DMS53 (cell line): Measurements from ENCODE around the gene KCNK6.
"Not testable (repeated sequence)": the region's sequence is repeated elsewhere in the genome, so short reads cannot be mapped to it uniquely, and the experiment has no call there.

Source experiments
- DNase-seq: peaks from one replicate; lab custom pipeline; 2025; lab: John Stamatoyannopoulos, UW

Gene KCNK6

DNA sequence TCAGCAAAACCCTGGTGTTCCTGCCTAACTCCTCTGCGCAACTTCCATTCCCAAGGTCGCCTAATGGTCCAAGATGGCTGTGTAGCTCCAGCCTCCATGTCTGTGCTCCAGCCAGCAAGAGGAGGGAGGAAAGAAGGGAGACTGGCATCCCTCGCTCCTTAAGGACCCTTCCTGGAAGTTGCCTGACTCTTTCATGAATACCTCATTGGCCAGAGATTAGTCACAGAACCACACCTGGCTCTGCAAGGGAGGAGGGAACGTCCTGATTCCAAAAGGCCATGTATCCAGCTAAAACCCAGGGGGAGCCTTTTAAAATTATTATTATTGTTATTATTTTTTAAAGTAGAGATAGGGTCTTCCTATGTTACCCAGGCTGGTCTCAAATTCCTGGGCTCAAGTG, 4.8 kb downstream of the KCNK6 start:
- DNase-seq = no peak

GRCh38 chr19:38326591-38326990, 6.9 kb downstream of the KCNK6 start:
- DNase-seq = no peak

DNA sequence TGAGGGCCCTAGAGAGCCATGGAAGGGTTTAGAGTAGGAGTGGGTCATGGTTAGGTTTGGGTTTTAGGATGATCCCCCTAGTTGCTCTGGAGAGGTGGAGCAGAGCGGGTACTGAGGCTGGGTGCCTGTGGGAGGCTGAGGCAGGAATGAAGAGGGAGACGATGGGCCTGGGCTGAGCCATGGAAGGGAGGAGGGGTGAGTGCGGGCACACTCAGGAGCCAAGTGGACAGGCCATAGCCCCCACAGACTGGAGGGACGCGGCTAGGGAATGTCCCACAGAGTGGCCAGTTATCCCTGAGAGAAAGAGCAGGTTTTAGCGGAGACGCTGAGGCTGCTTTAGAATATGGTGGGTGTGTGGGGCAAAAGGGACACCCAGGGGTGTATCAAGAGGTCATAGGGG, 10.0 kb downstream of the KCNK6 start:
- DNase-seq = no peak

DNA sequence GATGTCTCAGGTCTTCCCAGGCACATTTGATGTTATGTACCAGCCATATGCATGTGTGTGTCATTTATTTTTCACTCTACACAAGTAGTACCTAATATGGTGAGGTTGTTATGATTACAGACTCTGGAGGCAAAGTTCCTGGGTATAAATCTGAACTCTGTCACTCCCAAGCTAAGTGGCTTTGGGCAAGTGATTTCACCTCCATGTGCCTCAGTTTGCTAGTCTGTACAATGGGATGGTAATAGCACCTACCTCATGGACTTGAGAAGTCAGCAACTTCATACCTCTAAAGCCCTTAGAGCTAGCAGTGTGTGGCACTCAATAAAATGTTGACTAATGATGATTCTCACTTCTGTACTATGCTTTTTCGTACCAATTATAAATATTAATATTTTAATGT, 12.1 kb downstream of the KCNK6 start:
- no peak for DNase-seq

DNA sequence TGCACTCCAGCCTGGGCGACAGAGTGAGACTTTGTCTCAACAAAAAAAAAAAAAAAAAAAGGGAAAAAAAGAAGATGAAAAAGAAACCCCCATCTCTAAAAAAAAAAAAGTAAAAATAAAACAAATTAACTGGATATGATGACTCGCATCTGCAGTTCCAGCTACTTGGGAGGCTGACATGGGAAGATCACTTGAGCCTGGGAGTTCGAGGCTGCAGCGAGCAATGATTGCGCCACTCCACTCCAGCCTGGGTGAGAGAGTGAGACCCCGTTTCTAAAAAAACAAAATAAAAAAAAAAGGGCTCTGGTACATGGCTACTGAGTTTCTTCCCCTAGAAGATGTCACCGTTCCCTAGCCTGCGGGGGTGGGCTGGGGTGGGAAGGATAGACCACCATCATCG, 13.6 kb downstream of the KCNK6 start:
- no peak for DNase-seq

DNA sequence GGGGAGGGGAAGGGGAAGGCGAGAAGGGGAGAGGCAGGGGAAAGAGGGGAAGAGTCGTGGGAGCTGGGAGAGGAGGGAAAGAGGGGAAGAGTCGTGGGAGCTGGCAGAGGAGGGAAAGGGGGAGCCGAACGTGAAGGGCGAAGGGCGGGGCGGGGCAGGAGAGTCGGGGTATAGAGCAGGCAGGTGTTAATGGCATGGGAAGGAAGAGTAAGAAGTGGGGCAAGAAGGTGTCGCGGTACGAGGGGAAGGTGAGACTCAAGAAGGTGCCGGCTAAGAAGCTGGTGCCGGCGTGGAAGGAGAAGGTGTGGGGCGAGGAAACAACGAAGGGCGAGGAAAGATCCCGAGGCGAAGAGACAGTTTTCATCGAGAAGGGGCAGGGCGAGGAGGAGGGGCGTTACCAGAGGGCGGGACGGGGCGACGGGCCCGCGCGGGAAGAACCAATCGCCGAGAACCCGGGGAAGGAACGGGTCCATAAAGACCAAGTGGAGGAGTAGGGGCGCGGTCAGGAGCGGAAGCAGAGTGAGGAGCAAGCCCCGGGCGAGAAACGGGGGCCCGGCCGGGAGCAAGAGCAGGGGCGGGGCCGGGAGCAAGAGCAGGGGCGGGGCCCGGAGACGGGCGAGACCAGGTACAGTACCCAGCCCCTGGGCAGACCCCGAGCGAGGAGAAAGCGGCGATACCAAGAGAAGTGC, 16.4 kb downstream of the KCNK6 start:
- peak; percentile 100 for DNase-seq

DNA sequence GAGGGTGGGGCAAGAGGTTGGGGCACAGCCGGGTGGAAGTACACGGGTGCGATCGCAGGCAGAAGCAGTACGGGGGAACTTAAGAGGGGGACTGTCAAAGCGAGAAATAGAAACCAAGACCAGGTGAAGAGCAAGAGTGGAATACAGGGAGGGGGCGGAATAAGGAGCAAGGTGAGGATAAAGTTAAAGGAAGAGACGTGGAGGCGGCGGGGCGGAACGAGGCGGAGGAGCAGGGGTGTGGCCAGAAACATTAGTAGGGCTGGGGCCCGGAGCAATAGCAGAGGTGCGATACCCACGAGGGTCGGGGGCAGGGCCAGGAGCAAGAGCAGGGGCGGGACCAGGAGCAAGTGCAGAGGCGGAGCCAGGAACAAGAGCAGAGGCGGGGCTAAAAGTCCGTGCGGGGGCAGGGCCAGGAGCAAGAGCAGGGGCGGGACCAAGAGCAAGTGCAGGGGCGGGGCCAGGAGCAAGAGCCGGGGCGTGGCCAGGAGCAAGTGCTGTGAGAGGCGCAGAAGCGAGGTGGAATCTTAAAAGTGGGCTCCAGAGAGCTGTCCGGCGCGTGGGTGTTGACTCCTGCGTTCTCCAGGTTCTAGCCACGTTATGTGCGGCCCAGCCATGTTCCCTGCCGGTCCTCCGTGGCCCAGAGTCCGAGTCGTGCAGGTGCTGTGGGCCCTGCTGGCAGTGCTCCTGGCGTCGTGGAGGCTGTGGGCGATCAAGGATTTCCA, 17.2 kb downstream of the KCNK6 start:
- peak; percentile 99 for DNase-seq

GRCh38 chr19:38337360-38337653, 17.7 kb downstream of the KCNK6 start:
- DNase-seq = no peak

- DNase-seq = not testable (repeated sequence)
Observed at GRCh38 chr19:38339011-38339410, 19.4 kb downstream of the KCNK6 start.

DNA sequence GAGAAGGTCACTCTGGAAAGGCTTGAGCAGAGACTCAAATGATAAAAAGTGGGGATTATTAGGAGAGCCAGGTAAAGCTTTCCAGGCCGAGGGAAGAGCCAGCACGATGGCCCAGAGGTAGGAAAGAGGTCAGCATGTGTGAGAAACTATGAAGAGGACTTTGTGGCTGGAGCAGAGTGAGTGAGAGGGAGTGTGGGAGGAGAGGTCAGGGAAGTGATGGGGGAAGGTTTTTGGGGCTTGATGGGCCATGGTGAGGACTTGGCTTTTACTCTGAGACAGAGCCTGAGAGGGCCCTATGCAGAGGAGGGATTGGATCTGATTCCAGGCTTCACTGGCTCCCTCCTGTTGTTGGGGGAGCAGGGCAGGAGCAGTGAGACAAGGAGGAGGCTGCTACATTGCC, 21.3 kb downstream of the KCNK6 start:
- DNase-seq = no peak

GRCh38 chr19:38346837-38347236, 27.2 kb downstream of the KCNK6 start:
- no peak for DNase-seq

GRCh38 chr19:38350883-38351282, 31.2 kb downstream of the KCNK6 start:
- no peak for DNase-seq

- DNase-seq = peak; percentile 38
Observed at GRCh38 chr19:38351865-38352395, 32.3 kb downstream of the KCNK6 start.

DNA sequence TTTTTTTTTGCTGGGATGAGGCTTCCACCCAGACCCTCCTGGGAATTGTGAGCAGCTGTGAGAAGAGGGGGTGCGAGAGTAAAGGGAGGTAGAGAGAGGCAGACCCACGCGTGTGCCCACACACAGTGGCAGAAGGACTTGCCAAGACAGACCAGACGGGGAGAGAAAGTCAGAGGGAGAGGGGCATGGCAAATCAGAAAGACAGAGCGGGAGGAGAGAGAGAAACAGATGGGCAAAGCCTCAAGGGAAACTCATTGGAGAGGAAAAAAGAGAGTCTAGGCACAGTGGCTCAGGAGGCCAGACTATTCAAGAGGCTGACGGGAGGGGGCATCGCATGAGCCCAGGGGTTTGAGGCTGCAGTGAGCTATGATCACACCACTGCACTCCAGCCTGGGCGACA, 33.0 kb downstream of the KCNK6 start:
- DNase-seq = no peak

DNA sequence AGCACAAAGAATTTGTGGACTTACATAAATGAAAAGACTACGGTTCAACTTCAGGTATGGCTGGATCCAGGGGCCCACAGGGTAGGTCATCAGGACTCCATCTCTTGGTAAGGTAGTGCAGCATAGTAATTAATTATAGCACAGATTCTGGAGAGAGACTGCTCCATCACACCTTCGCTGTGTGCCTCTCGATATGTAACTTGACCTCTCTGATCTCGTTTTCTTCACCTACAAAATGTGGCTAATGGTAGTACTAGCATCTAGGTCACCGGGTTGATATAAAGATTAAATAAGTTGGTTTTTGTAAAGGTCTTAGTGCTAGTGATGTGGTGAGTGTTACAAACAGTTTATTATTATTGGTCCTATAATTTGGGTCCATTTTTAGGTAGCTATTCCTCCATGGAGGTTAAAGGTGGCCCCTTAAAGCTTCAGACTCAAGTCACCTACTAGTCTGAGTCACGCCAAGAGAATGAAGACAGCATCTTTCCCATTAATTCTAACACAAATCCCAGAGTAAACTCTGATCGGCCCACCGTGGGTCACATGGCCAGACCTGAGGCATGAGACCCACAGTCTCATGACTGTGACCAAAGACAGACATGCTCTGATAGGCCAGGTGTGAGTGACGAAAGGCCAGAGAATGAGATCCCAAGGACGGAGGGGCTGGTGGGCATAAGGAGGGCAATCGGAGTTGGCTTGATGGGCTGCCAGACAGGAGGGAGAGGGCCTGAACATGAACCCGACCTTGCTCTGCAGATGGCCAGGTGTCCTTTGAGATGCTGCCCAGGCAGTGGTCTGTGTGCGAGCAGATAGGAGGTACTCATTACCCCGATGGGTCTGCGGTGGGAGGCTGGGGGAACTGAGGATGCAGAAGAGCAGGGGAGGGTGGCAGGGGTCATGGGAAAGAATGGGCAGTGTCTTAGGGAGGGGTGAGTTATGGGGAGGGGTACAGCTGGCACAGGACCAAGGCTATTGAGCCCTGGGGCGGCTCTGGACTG, 36.4 kb downstream of the KCNK6 start:
- no peak for DNase-seq

DNA sequence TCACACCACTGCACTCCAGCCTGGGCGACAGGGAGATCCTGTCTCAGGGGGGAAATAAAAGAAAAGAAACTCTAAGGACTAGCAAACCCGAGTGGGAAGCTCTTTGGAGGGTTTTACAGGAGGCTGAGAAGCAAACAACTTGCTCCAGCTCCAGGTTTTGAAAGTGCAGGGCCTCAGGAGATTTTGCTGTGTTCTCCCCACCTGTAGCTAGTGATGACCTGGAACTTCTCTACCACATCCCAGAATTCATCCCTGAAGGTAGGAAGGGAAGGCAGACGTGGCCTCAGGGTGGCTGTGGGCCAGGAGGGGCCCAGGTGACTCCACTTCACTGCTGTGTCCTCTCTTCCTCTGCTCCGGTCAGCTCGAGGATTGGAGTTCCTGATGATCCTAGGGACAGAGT, 38.4 kb downstream of the KCNK6 start:
- DNase-seq = no peak

DNA sequence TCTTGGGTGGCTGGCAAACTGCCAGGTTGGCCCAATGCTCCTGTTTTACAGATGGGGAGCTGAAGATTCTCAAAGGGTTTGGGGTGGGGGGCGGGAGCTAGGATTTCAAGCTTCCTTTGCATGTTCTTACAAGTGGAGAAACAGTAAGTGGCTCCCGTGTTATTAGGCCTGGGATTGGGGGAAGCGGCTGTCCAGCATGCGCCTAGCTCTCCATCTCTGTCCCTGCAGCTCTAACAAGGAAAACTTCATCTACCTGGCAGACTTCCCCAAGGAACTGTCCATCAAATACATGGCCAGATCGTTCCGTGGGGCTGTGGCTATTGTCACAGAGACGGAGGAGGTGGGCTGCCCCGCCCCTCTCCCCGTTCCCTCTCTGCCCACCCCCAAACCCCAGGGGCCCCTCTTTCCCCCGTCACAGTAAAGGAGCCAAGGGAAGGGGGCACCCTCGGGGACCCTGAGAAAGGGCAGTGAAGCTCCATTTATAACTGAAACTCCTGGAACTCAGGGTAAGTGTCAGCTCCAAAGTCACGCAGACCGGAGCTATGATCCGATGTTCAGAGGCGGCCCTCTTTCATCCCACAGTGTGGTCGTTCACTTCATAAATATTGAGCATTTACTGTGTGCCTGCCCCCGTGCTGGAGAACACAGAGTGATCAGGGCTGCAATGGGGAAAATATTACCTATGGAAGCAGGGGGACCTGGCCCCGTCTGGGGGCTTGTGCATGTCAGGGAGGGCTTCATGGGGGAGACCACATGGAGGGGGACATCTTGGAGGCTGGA, 39.8 kb downstream of the KCNK6 start:
- DNase-seq = no peak

DNA sequence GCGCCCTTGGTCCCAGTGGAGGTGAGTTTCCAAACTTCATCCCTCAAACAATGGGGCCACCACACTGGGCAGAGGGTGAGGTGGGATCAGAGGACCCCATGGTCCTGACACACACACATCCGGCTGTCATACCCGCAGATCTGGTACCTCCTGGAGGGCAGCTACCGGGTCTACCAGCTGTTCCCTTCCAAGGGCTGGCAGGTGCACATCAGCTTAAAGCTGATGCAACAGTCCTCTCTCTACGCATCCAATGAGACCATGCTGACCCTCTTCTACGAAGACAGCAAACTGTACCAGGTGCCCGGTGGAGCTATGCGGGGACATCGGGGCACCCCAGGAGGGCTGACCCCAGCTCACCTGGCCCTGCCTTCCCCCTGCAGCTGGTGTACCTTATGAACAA, 40.7 kb downstream of the KCNK6 start:
- DNase-seq = peak; percentile 70

- DNase-seq = peak; percentile 75
Observed at GRCh38 chr19:38360839-38361631, 41.4 kb downstream of the KCNK6 start.

GRCh38 chr19:38361633-38362075, 42.0 kb downstream of the KCNK6 start:
- peak; percentile 95 for DNase-seq
